HepG2 (cell line): Measurements from ENCODE around the gene BIRC6. TPM values are rescaled to one million over a fixed set of nuclear protein-coding genes. Genes with fewer than 3 reads are reported as not detected.
A peak's percentile ranks its signal among the peaks of the same experiment; 100 is the strongest.

Source experiments
- ATAC-seq: fragments of 200-7000 bp; cut with Tn5 transposase; 3 replicates; pipeline ENCODE4 v1.9.1; 2020; ENCODE audit warnings: mild to moderate bottlenecking, moderate library complexity
- BruUV-seq: library from RNA; stranded (reverse); fragments of 400-500 nt; replicated peaks from 2 replicates; lab custom pipeline; 2021; lab: Mats Ljungman, UMichigan
- CTCF ChIA-PET: fragments of 300-600 bp; formaldehyde crosslinking; extraction: SDS; loops from one replicate; lab custom pipeline; 2021; ENCODE audit warnings: low total read pairs, inconsistent platforms, low intra/inter-chr PET ratio; lab: Yijun Ruan, JAX
- POLR2A ChIA-PET: fragments of 350-600 bp; sonication (Branson Sonifier 250); formaldehyde crosslinking; loops from one replicate; lab custom pipeline; 2020; ENCODE audit warnings: antibody characterized with exemption, inconsistent platforms; lab: Yijun Ruan, JAX
- DNase-seq: peaks from one replicate; pipeline ENCODE4 v3.0.0-alpha.2; 2015; ENCODE audit warnings: low spot score
- FAIRE-seq: peaks from 3 replicates; lab custom pipeline; 2011; peaks lifted over from hg19 to GRCh38; lab: Jason Lieb, UNC
- H2AFZ ChIP-seq: one replicate; pipeline ENCODE4 v1.6.1; 2011; ENCODE audit warnings: low read length, inconsistent platforms
- H3K27ac ChIP-seq: fragments of 300-600 bp; 3 replicates; pipeline ENCODE4 v1.8.0; 2011; ENCODE audit warnings: mixed run types, mild to moderate bottlenecking, mixed read lengths, low read length, inconsistent platforms; ENCODE audit not compliant: insufficient read depth; ENCODE audit errors: extremely low read length
- H3K27me3 ChIP-seq, 2 experiments: fragments of 200-600 bp in 1 of 2; 2 replicates in 1 of 2; 3 replicates in 1 of 2; pipeline versions ENCODE4 v1.6.0 to v1.8.0; 2011; ENCODE audit warnings: low read length in 2 of 2, mild to moderate bottlenecking in 2 of 2, moderate library complexity in 2 of 2, inconsistent platforms in 1 of 2; ENCODE audit not compliant: insufficient read depth in 2 of 2, control insufficient read depth in 1 of 2
- H3K36me3 ChIP-seq, 2 experiments: fragments of 200-600 bp in 1 of 2; replicated peaks in 1 of 2; 2 replicates in 1 of 2; 3 replicates in 1 of 2; pipeline versions ENCODE4 v1.5.1 to v1.8.0; 2011; ENCODE audit warnings: low read length in 2 of 2, inconsistent platforms in 1 of 2; ENCODE audit not compliant: insufficient read depth in 2 of 2, control insufficient read depth in 1 of 2
- H3K4me1 ChIP-seq: 2 replicates; pipeline ENCODE4 v1.5.1; 2012; ENCODE audit warnings: low read length, inconsistent platforms; ENCODE audit not compliant: insufficient read depth
- H3K4me2 ChIP-seq: 2 replicates; pipeline ENCODE4 v1.6.0; 2011; ENCODE audit warnings: low read depth, low read length, inconsistent platforms
- H3K4me3 ChIP-seq, 3 experiments: fragments of 200-600 bp in 1 of 3; sonication (generic), shearing (Covaris generic) in 1 of 3; replicated peaks in 1 of 3; 2 replicates each; pipeline ENCODE4 v1.5.1; 2011 to 2016; ENCODE audit warnings: low read length in 3 of 3, inconsistent platforms in 2 of 3, low read depth in 2 of 3, mild to moderate bottlenecking in 2 of 3, control low read depth in 1 of 3, mixed read lengths in 1 of 3; ENCODE audit not compliant: insufficient read depth in 1 of 3
- H3K79me2 ChIP-seq: one replicate; pipeline ENCODE4 v1.6.1; 2011; ENCODE audit warnings: low read length, inconsistent platforms; ENCODE audit not compliant: insufficient read depth
- H3K9ac ChIP-seq: 2 replicates; pipeline ENCODE4 v1.6.0; 2011; ENCODE audit warnings: mild to moderate bottlenecking, low read depth, low read length, inconsistent platforms; ENCODE audit not compliant: insufficient read depth
- H3K9me3 ChIP-seq: 2 replicates; pipeline ENCODE4 v1.5.1; 2012; ENCODE audit warnings: mild to moderate bottlenecking, low read length
- H4K20me1 ChIP-seq: 2 replicates; pipeline ENCODE4 v1.6.0; 2011; ENCODE audit warnings: inconsistent platforms, mild to moderate bottlenecking, low read length, moderate library complexity; ENCODE audit not compliant: insufficient read depth
- ARHGAP35 ChIP-seq: sonication (generic); formaldehyde crosslinking; IDR thresholded peaks from 2 replicates; pipeline ENCODE4 v1.9.0; 2022; ENCODE audit warnings: mild to moderate bottlenecking, inconsistent platforms, moderate library complexity, missing genetic modification reagents, borderline replicate concordance
- HHEX ChIP-seq: IDR thresholded peaks from 2 replicates; pipeline ENCODE4 v1.6.1; 2016; ENCODE audit warnings: control low read depth
- RELA ChIP-seq: sonication (generic); formaldehyde crosslinking; IDR thresholded peaks from 2 replicates; pipeline ENCODE4 v1.4.0; 2020; ENCODE audit warnings: missing genetic modification reagents
- ZBTB7B ChIP-seq: sonication (generic); formaldehyde crosslinking; IDR thresholded peaks from 2 replicates; pipeline ENCODE4 v1.4.0; 2020; ENCODE audit warnings: missing genetic modification reagents
- ZNF121 ChIP-seq: sonication (generic); formaldehyde crosslinking; IDR thresholded peaks from 2 replicates; pipeline ENCODE4 v1.5.0; 2020; ENCODE audit warnings: mild to moderate bottlenecking, missing genetic modification reagents
- ZNF263 ChIP-seq: sonication (generic); formaldehyde crosslinking; IDR thresholded peaks from 2 replicates; pipeline ENCODE4 v1.4.0; 2020; ENCODE audit warnings: missing genetic modification reagents
- ZNF577 ChIP-seq: sonication (generic); formaldehyde crosslinking; IDR thresholded peaks from 2 replicates; pipeline ENCODE4 v1.4.0; 2020; ENCODE audit warnings: mild to moderate bottlenecking, low read depth, missing genetic modification reagents, borderline replicate concordance
- ZSCAN9 ChIP-seq: IDR thresholded peaks from 2 replicates; pipeline ENCODE4 v1.6.1; 2016; ENCODE audit warnings: borderline replicate concordance
- WGBS: methylation state at CpG from one replicate; pipeline ENCODE4 v1.1.6; 2017; ENCODE audit warnings: low lambda C conversion rate; 5-methylcytosine and 5-hydroxymethylcytosine counted together
- in situ Hi-C: cut with HindIII; loops from 2 replicates; pipeline ENCODE4 v1.10.0; 2017; ENCODE audit warnings: low pct_unique_long_range_greater_than_20kb; ENCODE audit not compliant: extremely low pct_ligation_motif_present
- intact Hi-C: fragments of 100-400 bp; cut with micrococcal nuclease; formaldehyde crosslinking; loops from one replicate; pipeline ENCODE4 v1.10.0; 2022; ENCODE audit not compliant: unreplicated experiment
- polyA plus RNA-seq, 8 experiments: library from polyadenylated mRNA; depleted of rRNA in 3 of 8; stranded (reverse) in 7 of 8; unstranded in 1 of 8; fragments of >200 nt; fragmentation: Illumina TruSeq in 4 of 8; extraction: Trizol in 4 of 8; gene quantifications; 2 replicates each; pipeline versions ENCODE4 v1.2.1 to v1.2.3, GENCODE V29; 2011 to 2016; ENCODE audit warnings: low read depth in 4 of 8, missing spikeins in 1 of 8, mixed read lengths in 1 of 8; ENCODE audit not compliant: insufficient read depth in 1 of 8
- total RNA-seq, 5 experiments: library from RNA; depleted of rRNA; stranded (reverse); fragments of >200 nt; fragmentation: Illumina TruSeq; extraction: Trizol; gene quantifications; 2 replicates each; pipeline ENCODE4 v1.2.3, GENCODE V29; 2016; ENCODE audit warnings: low read depth in 1 of 5

The BIRC6 gene
- total and polyA plus RNA-seq, 2 of the 13 experiments (the other 11 are each of a cell fraction or from before 2014, with no cell fraction given) = 65.6 to 120 TPM

- H3K4me2 ChIP-seq = no peak overlapping the region
- no peak for DNase-seq
- WGBS = 89% methylated on average over 5 of the region's 5 CpGs
- H3K9ac ChIP-seq = no peak overlapping the region
- BruUV-seq = no TSS peak
- H3K27me3 ChIP-seq = no peaks in the 10 kb centered on the region
- H3K4me3 ChIP-seq = no peak overlapping the region
- intact Hi-C loops (no loop called here), in situ Hi-C loops (no loop called here)
- H3K27ac ChIP-seq = no peak overlapping the region
- H2AFZ ChIP-seq = no peak overlapping the region
- peaks cover 13 to 70% of the 10 kb centered on the region in 2 experiments for H3K36me3 ChIP-seq
- TF ChIP-seq ZBTB7B (CRISPR knock-in tag) (no peak), RELA (no peak), HHEX (CRISPR knock-in tag) (no peak), ZNF577 (no peak), ZSCAN9 (no peak)
- CTCF ChIA-PET = no interaction called here
- H3K9me3 ChIP-seq = no peaks in the 10 kb centered on the region
- H3K79me2 ChIP-seq = no peaks in the 10 kb centered on the region
- no peak for FAIRE-seq
- no peaks in the 10 kb centered on the region for H4K20me1 ChIP-seq
- no peak for ATAC-seq
- POLR2A ChIA-PET = no interaction called here
- no peaks in the 10 kb centered on the region for H3K4me1 ChIP-seq
Observed at GRCh38 chr2:32403782-32404181, 47.0 kb downstream of the BIRC6 start.

GRCh38 chr2:32404691-32405090 is 47.9 kb downstream of the BIRC6 start:
- Histone ChIP-seq H3K79me2 (no peaks in the 10 kb centered on the region), H3K4me1 (no peaks in the 10 kb centered on the region), H3K9ac (no peak overlapping the region), H3K36me3 (peaks cover 13 to 65% of the 10 kb centered on the region in 2 experiments), H3K27me3 (no peaks in the 10 kb centered on the region), H3K4me3 (no peak overlapping the region), H3K9me3 (no peaks in the 10 kb centered on the region), H3K4me2 (no peak overlapping the region), H2AFZ (no peak overlapping the region), H3K27ac (no peak overlapping the region), H4K20me1 (no peaks in the 10 kb centered on the region)
- CTCF ChIA-PET = no interaction called here
- intact Hi-C loops = no loop called here
- FAIRE-seq (no peak), ATAC-seq (no peak)
- POLR2A ChIA-PET = no interaction called here
- no TSS peak for BruUV-seq
- WGBS = 100% methylated on average over 3 of the region's 3 CpGs
- TF ChIP-seq ARHGAP35 (CRISPR knock-in tag) = no peak
- TF ChIP-seq ZNF121 (CRISPR knock-in tag) = peak; percentile 71
- peak; percentile 33; the same call in 1 of the 2 replicates for TF ChIP-seq ZNF263
- TF ChIP-seq, all 625 proteins: peak for 2
- in situ Hi-C loops = no loop called here
- no peak for DNase-seq
